Stomach (tissue), 4 donors: Measurements from ENCODE around the gene AMPD2.

Source experiments
- CTCF ChIP-seq, 7 experiments: fragments of 450-650 bp in 4 of 7; fragments of 200-600 bp in 3 of 7; sonication (generic) in 3 of 7; IDR thresholded peaks; one replicate each; pipeline ENCODE4 v1.5.1; 2016 to 2019; ENCODE audit warnings: antibody characterized with exemption in 7 of 7, control low read depth in 2 of 7, mild to moderate bottlenecking in 1 of 7
- EP300 ChIP-seq: sonication (generic); formaldehyde crosslinking; IDR thresholded peaks from one replicate; pipeline ENCODE4 v1.6.1; 2017; ENCODE audit warnings: antibody characterized with exemption
- POLR2A ChIP-seq, 4 donors: fragments of 450-650 bp; IDR thresholded peaks; one replicate each; pipeline ENCODE4 v1.6.1; 2016; ENCODE audit warnings: antibody characterized with exemption in 4 of 4, control low read depth in 2 of 4, mild to moderate bottlenecking in 1 of 4, moderate library complexity in 1 of 4

GRCh38 chr1:109643385-109644230 is 24.0 kb downstream of the AMPD2 start:
- TF ChIP-seq CTCF (IDR thresholded peaks at IDR 0.05) (peak in 5 of 7 experiments; percentile 74 to 90 (median 87)), POLR2A (IDR thresholded peaks at IDR 0.05) (no peak), EP300 (no peak)
